ENCODE measurements around the gene TENT5C.

The TENT5C gene

GRCh38 chr1:117590273-117590925 is 15.4 kb upstream of the TENT5C start:
- Histone ChIP-seq H3K9me3 (ENCODE audit: insufficient read depth, low read depth, low read length) (no peaks in the 10 kb centered on the region), H2AFZ (ENCODE audit: low read length) (no peak overlapping the region), H3F3A (ENCODE audit: low read depth) (no peaks in the 10 kb centered on the region), H3K27me3 (ENCODE audit: insufficient read depth, low read length, poor library complexity, severe bottlenecking) (no peaks in the 10 kb centered on the region), H3K4me3 (ENCODE audit: low read length, poor library complexity, severe bottlenecking) (no peak overlapping the region), H3K4me2 (ENCODE audit: low read depth, low read length, poor library complexity, severe bottlenecking) (no peak overlapping the region), H3K9me2 (replicated peaks; ENCODE audit: low read depth, low read length) (no peaks in the 10 kb centered on the region), H4K20me1 (ENCODE audit: insufficient read depth, low read length, poor library complexity, severe bottlenecking) (no peaks in the 10 kb centered on the region), H3K4me1 (ENCODE audit: insufficient read depth, low read length, poor library complexity, severe bottlenecking) (no peaks in the 10 kb centered on the region), H3K36me3 (ENCODE audit: insufficient read depth, low read length) (no peaks in the 10 kb centered on the region), H3K9ac (ENCODE audit: low read depth, low read length, poor library complexity, severe bottlenecking) (no peak overlapping the region), H3K79me2 (ENCODE audit: insufficient read depth, low read length) (no peaks in the 10 kb centered on the region)
- TF ChIP-seq, protein P1, sequence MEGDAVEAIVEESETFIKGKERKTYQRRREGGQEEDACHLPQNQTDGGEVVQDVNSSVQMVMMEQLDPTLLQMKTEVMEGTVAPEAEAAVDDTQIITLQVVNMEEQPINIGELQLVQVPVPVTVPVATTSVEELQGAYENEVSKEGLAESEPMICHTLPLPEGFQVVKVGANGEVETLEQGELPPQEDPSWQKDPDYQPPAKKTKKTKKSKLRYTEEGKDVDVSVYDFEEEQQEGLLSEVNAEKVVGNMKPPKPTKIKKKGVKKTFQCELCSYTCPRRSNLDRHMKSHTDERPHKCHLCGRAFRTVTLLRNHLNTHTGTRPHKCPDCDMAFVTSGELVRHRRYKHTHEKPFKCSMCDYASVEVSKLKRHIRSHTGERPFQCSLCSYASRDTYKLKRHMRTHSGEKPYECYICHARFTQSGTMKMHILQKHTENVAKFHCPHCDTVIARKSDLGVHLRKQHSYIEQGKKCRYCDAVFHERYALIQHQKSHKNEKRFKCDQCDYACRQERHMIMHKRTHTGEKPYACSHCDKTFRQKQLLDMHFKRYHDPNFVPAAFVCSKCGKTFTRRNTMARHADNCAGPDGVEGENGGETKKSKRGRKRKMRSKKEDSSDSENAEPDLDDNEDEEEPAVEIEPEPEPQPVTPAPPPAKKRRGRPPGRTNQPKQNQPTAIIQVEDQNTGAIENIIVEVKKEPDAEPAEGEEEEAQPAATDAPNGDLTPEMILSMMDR (conservative IDR thresholded peaks at IDR 0.05; ENCODE audit: low read length): no peak; the same call in 1 of the 2 replicates
- TF ChIP-seq EZH2phosphoT487 (IDR thresholded peaks at IDR 0.05; ENCODE audit: borderline replicate concordance): no peak

GRCh38 chr1:117591252-117591651 is 14.6 kb upstream of the TENT5C start:
- H3K9ac ChIP-seq (ENCODE audit: low read depth, low read length, poor library complexity, severe bottlenecking): no peak overlapping the region
- H3K4me1 ChIP-seq (ENCODE audit: insufficient read depth, low read length, poor library complexity, severe bottlenecking): no peaks in the 10 kb centered on the region
- no peaks in the 10 kb centered on the region for H3K79me2 ChIP-seq (ENCODE audit: insufficient read depth, low read length)
- TF ChIP-seq, protein P1 (conservative IDR thresholded peaks at IDR 0.05; ENCODE audit: low read length): no peak
- TF ChIP-seq EZH2phosphoT487 (IDR thresholded peaks at IDR 0.05; ENCODE audit: borderline replicate concordance): no peak
- no peak overlapping the region for H3K4me3 ChIP-seq (ENCODE audit: low read length, poor library complexity, severe bottlenecking)
- H3K9me3 ChIP-seq (ENCODE audit: insufficient read depth, low read depth, low read length): no peaks in the 10 kb centered on the region
- no peaks in the 10 kb centered on the region for H3K36me3 ChIP-seq (ENCODE audit: insufficient read depth, low read length)
- H3K27me3 ChIP-seq (ENCODE audit: insufficient read depth, low read length, poor library complexity, severe bottlenecking): no peaks in the 10 kb centered on the region
- no peaks in the 10 kb centered on the region for H4K20me1 ChIP-seq (ENCODE audit: insufficient read depth, low read length, poor library complexity, severe bottlenecking)
- H3K9me2 ChIP-seq (replicated peaks; ENCODE audit: low read depth, low read length): no peaks in the 10 kb centered on the region
- H3K4me2 ChIP-seq (ENCODE audit: low read depth, low read length, poor library complexity, severe bottlenecking): no peak overlapping the region
- H3F3A ChIP-seq (ENCODE audit: low read depth): no peaks in the 10 kb centered on the region
- H2AFZ ChIP-seq (ENCODE audit: low read length): no peak overlapping the region

DNA sequence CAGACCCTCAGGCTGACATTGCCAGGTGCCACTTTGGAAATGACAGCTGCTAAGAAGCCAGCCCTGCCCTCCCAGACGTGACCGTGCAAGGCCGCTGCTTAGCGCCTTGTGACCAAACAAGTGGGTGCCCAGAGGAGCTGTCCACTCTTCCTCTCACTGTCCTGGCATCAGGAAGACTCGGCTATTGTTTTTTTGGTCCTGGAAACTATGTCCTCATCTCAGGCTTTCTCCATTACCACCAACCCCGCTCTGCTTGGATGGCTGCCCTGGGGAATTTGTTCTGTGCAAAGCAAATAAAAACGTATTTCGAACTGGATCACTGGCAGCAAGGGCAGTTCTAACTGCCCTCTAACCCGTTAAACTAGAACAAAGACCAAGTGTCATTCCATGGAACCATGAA is 13.7 kb upstream of the TENT5C start:
- no peaks in the 10 kb centered on the region for H3K79me2 ChIP-seq (ENCODE audit: insufficient read depth, low read length)
- no peaks in the 10 kb centered on the region for H3K9me3 ChIP-seq (ENCODE audit: insufficient read depth, low read depth, low read length)
- TF ChIP-seq EZH2phosphoT487 (IDR thresholded peaks at IDR 0.05; ENCODE audit: borderline replicate concordance): no peak
- no peaks in the 10 kb centered on the region for H3K27me3 ChIP-seq (ENCODE audit: insufficient read depth, low read length, poor library complexity, severe bottlenecking)
- no peak overlapping the region for H2AFZ ChIP-seq (ENCODE audit: low read length)
- H3K4me3 ChIP-seq (ENCODE audit: low read length, poor library complexity, severe bottlenecking): no peak overlapping the region
- no peaks in the 10 kb centered on the region for H3K9me2 ChIP-seq (replicated peaks; ENCODE audit: low read depth, low read length)
- no peaks in the 10 kb centered on the region for H3F3A ChIP-seq (ENCODE audit: low read depth)
- no peaks in the 10 kb centered on the region for H4K20me1 ChIP-seq (ENCODE audit: insufficient read depth, low read length, poor library complexity, severe bottlenecking)
- no peak overlapping the region for H3K9ac ChIP-seq (ENCODE audit: low read depth, low read length, poor library complexity, severe bottlenecking)
- H3K4me2 ChIP-seq (ENCODE audit: low read depth, low read length, poor library complexity, severe bottlenecking): no peak overlapping the region
- H3K4me1 ChIP-seq (ENCODE audit: insufficient read depth, low read length, poor library complexity, severe bottlenecking): no peaks in the 10 kb centered on the region
- H3K36me3 ChIP-seq (ENCODE audit: insufficient read depth, low read length): no peaks in the 10 kb centered on the region
